HG03565 (cell line): ENCODE measurements around the gene EMP3.
"Not testable (repeated sequence)": the region's sequence is repeated elsewhere in the genome, so short reads cannot be mapped to it uniquely, and the experiment has no call there.

Source experiments
- ATAC-seq: cut with Tn5 transposase; IDR thresholded peaks from one replicate; pipeline ENCODE4 v1.9.1; 2021; ENCODE audit warnings: mild to moderate bottlenecking, moderate library complexity; ENCODE audit not compliant: unreplicated experiment

EMP3 gene, protein sequence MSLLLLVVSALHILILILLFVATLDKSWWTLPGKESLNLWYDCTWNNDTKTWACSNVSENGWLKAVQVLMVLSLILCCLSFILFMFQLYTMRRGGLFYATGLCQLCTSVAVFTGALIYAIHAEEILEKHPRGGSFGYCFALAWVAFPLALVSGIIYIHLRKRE

DNA sequence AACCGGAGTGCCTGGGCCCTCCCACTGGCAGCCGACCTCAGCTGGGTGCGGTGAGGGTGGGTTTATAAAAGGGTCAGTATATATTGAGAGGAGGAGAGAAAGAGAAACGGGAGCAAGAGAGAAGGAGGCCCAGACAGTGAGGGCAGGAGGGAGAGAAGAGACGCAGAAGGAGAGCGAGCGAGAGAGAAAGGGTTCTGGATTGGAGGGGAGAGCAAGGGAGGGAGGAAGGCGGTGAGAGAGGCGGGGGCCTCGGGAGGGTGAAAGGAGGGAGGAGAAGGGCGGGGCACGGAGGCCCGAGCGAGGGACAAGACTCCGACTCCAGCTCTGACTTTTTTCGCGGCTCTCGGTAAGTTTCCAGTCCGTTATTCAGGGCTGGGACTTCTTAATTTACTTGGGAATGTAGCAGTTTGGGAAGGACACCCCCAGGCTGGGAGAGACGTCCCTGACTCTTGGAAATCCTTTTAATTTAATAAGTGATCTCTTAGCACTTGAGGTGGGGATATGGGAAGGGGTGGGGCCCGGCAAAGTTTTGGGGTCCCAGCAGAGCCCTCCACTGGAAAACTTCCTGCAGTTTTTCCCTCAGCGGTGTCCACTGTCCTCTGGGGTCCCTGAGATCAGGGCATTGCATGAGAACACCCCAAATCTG, at the start of gene EMP3:
TSS of gene EMP3 (plus strand) at position 288 of the 646 bp plus-strand sequence. CDS start 1,293 bp downstream, outside the sequence.
- no peak for ATAC-seq

DNA sequence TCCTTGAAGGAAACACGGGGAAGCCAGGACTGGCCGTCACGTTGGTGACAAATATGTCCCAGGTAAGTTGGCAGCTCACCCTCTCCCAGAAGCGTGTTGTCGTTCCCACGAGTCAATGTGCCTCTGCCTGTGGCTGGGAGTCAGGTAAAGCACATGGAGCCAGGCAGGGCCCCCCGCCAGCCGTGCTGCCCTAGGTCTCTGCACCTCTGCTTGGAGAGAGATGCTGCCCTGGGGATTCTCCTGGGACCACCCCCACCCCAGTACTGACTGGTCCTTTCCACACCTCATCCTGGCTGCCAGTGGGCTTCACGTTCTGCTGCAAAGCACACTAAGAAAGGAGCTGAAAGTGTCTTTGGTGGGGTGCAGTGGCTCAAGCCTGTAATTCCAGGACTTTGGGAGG, 45.6 kb upstream of the EMP3 start:
- ATAC-seq = no peak

DNA sequence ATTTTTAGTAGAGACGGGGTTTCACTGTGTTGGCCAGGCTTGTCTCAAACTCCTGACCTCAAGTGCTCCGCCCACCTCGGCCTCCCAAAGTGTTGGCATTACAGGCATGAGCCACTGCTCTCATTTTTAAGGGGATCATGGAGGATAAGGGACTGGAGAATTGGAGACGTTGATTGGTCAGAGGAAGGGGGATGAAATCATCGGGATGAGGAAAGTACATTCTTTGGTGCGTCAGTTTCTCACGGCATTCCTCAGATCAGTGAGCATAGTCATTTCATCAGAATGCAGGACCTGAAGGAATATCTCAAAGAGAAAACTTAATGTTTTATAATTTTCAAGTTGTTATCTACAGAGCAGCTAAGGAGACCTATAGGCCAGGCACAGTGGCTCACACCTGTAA, 41.4 kb upstream of the EMP3 start:
- no peak for ATAC-seq

DNA sequence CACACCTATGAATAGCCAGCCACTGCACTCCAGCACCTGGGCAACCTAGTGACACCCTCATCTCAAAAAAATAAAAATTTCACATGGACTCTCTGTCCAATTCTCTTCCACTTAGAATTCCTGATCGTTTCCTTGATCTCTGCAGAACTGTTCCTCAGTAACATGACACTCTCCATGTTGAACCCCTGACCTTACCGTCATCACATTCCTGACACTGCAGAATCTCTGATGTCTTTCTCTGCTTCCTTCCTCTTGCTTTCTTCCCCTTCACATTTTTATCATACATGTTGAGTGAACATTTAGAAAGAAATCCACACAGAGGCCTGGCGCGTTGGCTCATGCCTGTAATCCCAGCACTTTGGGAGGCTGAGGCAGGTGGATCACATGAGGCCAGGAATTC, 40.5 kb upstream of the EMP3 start:
- ATAC-seq = no peak

DNA sequence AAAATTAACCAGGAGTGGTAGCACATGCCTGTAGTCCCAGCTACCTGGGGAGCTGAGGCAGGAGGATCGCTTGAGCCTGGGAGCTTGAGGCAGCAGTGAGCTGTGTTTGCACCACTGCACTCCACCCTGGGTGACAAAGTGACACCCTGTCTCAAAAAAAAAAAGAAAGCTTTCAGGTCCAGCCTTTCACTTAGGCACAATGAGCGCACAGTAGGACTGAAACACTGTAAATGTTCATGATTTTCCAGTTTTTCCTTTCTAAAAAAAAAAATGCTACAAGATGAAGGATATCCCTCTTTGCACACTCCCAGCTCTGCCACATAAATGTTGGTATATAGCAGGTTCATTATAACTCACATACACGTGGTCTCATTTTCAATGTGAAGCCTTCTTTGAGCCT, 37.6 kb upstream of the EMP3 start:
- ATAC-seq = no peak

DNA sequence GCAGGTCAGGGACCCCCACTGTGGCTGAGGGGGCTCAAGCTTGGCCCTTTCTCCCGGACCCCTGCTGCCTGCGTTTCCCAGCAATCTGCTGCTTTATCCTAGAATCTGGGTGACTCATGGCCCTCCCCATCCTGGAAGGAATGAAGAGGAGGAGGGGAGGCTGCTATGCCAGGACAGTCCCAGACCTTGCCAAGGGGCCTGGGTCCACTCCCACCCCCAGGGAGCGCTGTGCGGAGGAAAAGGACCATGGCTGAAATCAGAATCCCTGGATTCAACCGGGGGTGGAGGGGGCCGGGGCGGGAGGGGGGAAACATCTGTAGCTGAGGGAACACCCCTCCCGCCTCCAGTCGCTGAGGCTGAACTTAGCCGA, 35.0 kb upstream of the EMP3 start:
- ATAC-seq = no peak

DNA sequence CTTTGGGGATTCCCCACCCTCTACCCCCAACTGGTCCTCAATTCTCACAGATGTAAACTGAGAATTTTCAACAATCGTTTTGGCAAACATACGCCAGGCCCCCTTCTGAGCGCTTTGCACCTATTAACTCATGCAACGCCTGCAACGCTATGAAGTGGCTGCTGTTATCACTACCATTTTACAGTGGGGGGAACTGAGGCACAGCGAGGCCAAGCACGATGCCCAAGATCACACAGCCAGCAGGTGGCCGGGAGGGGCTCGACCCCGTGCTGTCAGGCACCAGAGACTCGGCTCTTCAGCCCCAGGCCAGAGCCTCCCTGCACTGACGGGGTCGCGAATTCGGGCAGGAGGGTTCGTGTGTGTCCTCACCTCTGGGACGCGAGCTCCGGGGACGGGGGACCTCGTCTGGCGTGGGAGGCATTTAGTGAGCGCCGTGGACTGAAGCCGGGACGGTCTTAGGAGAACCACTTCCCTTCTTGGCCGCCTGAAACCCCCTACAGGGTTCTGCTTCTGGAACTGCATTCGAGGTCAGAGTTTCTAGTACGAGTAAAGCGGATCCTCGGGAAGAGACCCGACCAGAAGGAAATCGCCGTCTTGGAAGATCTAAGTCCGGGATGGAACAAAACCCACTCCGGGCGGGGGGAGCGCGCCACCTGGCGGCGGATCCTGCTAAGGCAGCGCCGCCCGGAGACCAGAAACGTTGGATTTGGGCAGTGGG, 34.4 kb upstream of the EMP3 start:
- ATAC-seq = no peak

DNA sequence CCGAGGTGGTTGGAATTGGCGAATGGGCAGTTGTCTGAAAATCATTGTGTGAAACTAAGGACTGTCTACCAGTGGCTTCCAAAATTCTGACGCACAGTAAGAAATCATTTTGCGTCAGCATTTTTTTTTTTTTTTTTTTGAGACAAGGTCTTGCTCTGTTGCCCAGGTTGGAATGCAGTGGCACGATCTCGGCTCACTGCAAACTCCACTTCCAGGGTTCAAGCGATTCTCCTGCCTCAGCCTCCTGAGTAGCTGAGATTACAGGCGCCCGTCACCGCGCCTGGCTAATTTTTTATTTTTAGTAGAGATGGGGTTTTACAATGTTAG, 33.9 kb upstream of the EMP3 start:
- not testable (repeated sequence) for ATAC-seq

DNA sequence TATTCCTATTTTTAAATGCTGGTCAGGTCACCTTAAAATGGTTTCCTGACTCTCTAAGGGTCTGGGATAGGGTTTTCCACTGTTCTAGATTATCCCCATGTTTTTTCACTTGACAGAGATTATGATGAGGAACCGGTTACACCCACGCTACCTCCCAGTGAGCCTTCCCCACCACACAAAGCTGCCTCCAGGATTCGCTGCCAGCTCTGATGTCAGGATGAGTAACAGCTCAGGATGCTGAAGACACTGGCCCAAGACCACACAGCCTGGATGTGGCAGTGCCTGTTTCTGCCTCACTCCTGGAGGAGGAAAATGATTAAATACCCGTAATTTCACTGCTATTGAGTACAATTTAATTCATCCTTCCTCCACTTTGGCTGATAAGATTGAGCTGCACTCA, 32.6 kb upstream of the EMP3 start:
- ATAC-seq = no peak

DNA sequence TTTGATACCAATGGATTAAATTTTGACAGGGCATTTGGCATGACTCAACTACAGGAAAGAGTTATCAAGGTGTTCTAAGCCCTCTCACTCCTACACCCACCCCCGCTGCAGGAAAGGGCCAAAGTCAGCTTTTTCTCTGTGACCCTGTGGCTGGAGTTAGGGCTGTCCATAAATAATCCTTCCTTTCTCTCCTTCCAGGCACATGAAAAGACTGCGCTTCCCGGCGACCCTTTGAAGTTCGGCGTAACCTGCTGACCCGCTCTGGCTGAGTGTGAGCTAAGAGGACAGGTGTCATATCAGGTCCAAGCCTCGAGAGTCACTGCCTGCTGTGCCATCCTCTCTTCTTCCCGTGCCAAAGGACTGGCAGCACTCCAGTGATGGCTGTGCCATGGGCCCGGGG, 29.9 kb upstream of the EMP3 start:
- no peak for ATAC-seq

DNA sequence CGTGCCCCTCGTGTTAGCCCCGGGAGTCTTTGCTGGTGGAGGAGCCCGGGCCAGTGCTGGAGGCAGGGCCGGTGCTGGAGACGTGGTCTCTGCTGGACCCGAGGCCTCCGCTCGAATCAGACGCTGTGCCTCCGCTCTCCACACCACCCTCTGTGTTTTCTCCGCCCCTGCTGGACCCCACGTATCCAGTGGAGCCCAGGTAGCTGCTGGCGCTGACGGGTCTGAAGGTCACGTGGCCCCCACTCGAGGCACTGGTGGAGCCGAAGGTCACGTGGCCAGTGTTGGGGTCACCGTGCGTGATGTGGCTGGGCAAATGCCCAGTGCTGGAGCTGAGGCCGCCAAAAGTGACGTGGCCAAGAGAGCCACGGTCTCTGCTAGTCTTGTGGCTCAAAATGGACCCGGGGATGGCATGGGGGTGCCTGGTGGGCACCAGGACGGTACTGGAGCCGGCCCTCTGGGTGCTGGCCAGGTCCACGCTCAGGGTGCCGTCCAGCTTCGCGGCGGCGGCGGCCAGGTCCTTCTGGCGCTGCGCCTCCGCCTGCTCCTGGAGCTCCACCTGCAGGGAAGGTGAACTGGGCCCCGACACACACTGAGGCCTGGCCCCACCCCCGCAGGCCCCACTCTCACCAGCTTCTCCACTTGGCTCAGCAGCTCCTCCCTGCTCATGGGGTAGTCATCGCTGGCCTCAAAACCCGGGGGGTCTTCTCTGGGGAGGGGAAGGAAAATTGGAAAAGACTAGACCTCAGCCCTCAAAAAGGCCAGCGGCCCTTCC, 28.2 kb upstream of the EMP3 start:
- no peak for ATAC-seq

DNA sequence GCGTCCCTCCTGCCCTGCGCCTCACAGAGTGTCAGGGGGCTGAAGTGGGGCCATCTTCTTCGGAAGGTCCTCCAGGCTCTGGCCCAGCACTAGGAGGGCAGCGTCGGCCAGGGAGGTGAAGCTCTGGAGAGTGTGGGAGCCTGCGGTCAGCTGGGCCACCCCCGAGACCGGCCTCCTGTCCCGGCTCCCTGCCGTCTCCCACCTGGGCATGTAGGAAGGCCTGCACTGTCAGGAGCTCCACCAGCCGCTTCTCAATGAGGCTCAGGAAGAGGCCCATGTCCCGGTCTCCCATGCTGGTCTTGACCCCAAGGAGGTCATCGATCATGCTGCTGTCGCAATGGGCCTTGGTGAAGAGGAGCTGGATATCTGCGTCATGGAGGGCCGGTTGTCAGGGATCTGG, 27.4 kb upstream of the EMP3 start:
- ATAC-seq = no peak

DNA sequence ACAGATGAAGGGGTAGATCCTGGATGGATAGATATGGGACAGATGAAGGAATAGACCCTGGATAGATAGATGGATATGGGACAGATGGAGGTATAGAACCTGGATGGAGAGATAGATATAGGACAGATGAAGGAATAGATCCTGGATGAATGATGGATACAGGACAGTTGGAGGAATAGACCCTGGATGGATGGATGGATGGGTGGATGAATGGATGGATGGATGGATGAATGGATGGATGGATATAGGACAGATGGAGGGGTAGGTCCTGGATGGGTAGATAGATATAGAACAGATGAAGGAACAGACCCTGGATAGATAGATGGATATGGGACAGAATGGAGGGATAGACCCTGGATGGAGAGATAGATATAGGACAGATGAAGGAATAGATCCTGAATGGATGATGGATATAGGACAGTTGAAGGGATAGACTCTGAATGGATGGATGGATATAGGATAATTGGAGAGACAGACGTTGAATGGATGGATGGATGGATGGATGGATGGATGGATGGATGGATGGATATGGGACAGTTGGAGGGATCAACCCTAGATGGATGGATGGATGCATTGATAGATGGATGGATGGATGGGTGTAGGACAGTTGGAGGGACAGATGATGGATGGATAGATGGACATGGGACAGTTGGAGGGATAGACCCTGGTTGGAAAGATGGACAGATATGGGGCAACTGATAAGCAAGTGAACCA, 23.3 kb upstream of the EMP3 start:
- no peak for ATAC-seq

DNA sequence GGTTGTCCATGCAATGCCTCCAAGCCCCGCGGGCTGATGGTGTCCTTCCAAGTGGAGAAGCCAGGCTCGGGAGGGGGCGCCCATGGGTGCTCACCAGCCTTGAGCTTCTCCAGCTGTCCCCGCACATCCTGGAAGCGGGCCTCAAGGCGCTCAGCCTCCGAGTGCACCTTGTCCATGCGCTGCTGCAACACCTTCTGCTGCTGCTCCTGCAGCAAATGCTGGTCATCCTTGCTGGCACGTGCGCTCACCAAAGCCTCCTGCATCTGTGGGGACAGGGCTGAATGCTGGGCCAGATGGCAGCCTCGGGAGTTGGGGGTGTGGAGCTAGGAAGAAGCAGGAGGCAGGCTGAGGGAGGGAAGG, 22.8 kb upstream of the EMP3 start:
- no peak for ATAC-seq

DNA sequence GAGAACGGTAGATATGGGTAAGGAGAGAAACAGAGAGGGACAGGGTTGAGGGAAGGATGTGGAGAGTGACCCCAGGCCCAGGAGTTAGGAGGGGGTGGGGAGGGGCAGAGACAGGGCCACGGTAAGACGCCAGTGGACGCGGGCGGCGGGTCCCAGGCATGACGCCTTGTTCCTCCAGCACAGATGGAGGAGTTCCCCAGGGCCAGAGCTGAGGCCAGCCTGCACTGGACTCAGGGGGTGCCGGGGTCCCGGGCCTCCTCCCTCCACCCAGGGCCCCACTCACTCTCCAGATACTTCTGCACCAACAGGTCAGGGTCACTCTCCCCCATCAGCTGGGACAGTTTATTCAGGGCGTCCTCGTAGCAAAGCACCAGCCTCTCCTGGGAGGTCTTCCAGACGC, 22.0 kb upstream of the EMP3 start:
- no peak for ATAC-seq

DNA sequence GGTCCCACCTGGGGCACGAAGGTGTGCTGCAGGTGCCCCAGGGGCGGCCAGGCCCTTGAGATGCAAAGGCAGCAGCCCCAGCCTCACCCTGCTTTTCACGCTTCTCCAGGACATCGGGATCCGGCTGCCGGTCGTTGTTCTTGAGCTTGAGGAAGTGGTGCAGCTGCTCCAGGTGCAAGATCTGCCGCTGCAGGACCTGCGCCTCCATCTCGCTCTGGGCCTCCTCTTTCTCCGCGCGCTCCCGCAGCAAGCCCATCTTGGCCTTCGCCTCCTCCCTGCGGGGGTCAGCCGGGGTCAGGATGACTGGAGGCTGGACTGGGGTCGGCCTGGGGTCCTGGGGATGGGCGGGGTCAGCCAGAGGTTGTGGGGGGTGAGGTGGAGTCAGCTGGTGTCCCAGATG, 21.5 kb upstream of the EMP3 start:
- no peak for ATAC-seq

DNA sequence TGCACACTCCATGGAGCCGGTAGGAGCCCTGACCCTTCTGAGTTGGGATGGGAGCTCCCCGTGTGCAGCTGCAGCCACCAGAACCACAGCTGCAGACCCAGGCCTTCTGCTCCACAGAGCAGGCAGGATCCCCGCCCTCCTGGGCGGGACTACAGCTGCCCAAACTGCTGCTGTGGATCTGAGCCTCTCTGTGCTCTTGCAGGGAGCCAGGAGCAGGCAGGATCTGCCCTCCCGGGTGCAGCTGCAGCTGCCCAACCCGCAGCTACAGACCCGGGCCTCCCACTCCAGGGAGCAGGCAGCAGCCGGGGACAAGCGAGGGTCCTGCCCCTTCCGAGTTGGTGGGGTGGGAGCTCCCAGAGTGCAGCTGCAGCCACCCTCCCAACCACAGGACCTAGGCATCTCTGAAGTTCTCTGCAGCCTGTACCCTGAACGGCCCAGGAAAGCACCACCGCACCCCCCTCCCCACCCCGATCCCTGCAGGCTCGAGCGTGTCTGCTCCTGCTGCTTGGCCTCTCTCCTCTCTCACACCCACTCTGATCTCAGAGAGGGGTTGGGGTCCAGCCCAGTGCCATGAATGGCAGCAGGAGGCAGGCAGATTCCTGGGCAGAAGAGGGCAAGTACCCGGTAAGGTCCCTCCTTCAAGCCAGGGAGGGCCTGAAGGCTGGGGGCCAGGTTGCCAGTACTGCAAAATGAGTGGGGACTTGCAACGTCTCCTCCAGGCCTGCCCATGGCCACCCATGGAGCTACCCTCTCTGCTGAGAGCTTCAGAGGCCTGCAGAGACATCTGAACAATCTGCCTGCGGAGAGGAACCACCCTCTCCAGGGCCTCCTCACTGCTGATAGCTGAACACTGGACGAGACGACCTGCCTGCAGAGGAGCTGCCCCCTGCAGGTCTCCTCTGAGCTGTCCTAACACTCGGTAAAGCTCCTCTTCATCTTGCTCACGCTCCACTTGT, 16.4 kb upstream of the EMP3 start:
- ATAC-seq = no peak

DNA sequence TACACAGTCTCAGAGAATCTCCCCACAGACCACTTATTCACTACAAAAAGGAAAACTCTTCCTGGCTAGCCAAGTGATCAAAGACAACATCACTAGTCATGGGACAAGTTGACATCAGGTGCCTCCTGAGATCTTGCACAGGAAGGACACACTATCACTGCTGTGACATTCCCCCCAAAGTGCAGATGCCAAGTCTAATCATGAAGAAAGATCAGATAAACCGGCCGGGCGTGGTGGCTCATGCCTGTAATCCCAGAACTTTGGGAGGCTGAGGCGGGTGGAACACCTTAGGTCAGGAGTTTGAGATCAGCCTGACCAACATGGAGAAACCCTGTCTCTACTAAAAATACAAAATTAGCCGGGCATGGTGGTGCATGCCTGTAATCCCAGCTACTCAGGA, 15.6 kb upstream of the EMP3 start:
- ATAC-seq = not testable (repeated sequence)

DNA sequence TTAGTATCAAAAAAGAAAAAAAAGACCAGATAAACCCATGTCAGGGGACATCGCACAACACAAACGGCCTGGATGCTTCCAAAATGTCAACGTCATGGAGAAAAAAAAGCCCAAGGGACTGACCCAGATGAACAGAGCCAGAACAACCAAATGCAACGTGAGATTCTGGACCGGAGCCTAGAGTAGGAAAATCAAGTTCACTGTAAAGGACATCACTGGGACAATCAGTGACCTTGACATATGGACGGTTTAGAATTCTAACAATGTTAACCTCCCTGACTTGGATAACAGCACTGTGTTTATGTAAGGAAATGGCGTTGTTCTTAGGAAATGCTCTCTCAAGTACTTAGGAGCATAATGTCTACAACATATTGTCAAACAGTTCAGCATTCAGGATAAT, 15.1 kb upstream of the EMP3 start:
- ATAC-seq = no peak

DNA sequence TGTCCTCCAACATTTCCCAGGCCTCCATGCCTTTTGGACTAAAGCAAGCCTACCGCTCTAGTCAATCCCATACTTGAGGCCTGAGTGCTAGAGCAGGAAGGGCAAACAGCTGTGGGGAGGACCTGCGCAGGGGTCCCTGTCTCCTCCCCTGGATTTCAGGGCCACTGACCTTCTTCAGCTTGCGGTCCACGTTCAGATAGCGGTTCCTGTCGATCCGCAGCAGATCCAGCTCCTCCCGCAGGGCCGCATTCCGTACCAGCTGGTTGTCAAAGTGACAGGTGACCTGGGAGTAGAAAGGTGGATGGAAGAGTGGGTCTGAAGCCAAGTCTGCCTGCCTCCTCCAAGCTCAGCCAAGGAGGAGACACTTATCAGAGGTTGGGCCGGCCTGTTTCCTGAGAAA, 14.0 kb upstream of the EMP3 start:
- ATAC-seq = no peak
